HG03045 (cell line): ENCODE results near the gene DCBLD1.
"Not testable (repeated sequence)": the region's sequence is repeated elsewhere in the genome, so short reads cannot be mapped to it uniquely, and the experiment has no call there.

Experiments used
- ATAC-seq: cut with Tn5 transposase; IDR thresholded peaks from one replicate; pipeline ENCODE4 v1.9.1; 2021; ENCODE audit warnings: mild to moderate bottlenecking, moderate library complexity; ENCODE audit not compliant: unreplicated experiment

Gene DCBLD1

DNA sequence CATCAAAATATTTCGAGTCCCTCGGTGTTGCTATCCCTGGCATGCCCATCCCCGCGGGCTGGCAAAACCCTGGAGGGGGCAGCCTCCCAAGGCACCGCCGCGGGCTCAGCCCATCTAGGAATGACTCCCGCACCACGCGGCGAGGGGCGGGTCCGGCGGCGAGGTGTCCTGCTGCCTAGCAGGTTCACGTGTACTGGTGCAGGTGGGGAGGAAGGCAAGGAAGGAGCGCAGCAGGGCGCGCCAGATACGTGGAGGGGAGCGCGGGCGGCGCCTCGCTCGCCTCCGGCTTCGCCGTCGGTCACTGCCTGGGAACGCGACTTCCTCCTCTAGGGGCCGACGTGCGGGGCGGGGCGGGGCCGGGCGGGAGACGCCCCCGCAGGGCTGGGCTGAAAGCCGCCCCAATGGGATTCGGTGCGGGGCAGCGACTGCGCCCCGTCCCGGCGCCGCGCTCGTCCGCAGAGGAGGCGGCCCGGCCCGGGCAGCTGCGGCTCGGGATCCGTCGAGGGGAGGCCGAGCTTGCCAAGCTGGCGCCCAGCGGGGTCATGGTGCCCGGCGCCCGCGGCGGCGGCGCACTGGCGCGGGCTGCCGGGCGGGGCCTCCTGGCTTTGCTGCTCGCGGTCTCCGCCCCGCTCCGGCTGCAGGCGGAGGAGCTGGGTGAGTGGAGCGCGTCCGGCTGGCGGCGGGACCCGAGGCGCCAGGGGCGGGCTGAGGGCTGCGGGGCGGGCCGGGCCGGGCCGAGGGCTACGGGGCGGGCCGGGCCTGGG is at the start of gene DCBLD1:
DCBLD1 (plus strand) TSS at position 435 of the 764 bp plus-strand sequence; CDS start at position 543, 108 bp downstream.
- peak; percentile 88 for ATAC-seq

DNA sequence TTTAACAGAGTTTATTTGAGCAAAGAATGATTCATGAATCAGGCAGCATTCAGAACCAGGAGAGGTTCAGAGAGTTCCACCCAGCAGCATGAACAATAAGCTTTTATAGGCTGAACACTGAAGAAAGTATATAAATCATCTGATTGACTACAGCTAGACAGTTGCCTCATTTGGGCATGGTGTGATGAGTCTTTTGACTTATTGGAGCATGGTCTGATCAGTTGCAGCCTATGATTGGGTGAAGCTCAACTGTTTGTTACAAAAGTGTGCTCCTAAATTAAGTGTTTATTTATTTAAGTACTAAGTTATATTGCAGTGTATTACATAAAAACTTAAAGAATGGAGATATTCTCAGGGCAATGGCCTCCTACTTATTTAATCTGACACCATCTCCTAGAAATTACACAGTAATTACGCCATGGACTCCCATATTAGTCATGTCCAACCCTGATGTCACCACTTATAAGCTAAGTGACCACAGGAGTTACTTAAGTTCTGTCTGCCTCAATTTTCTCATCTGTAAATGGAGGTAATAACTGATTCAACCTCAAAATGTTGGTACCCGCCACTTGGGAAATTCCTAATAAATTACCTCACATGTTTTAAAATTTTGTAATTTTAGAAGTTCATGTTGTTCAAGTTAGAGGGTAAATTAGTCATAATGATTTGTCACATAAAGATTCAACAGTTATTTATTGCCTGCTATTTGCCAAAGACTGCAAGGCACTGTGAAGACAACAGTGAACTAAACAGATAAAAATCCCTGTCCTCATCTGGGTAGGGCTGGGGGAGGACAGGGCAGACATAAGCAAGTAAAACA is 41.6 kb upstream of the DCBLD1 start:
- ATAC-seq, result no peak

DNA sequence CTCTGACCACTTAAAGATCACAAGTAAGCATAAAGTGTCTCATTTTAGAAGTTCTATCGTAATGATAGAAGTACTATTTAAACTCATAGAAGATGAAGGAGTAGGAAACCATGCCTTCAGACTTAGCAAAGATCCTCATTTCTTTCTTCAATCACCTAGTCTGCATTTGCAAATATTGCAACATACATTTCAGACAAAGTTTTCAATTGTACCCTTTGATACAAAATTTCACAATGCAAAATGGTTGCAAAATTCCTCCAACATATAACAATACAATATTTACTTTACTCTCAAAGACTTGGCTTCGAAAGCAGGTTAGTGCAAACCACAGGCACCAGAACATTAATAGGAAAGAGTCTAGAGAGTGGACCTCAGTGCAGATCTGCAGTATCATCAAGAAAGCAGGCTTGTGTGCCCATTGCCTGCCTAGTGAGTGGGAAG is 40.6 kb upstream of the DCBLD1 start:
- no peak for ATAC-seq

DNA sequence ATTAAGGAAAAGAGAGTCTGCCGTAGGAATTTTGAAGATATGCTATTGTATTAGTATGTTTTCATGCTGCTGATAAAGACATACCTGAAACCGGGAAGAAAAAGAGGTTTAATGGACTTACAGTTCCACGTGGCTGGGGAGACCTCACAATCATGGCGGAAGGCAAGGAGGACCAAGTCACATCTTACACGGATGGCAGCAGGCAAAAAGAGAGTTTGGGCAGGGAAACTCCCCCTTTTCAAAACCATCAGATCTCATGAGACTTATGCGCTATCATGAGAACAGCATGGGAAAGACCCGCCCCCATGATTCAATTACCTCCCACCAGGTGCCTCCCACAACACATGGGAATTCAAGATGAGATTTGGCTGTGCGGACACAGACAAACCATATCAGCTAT is 40.2 kb upstream of the DCBLD1 start:
- not testable (repeated sequence) for ATAC-seq

DNA sequence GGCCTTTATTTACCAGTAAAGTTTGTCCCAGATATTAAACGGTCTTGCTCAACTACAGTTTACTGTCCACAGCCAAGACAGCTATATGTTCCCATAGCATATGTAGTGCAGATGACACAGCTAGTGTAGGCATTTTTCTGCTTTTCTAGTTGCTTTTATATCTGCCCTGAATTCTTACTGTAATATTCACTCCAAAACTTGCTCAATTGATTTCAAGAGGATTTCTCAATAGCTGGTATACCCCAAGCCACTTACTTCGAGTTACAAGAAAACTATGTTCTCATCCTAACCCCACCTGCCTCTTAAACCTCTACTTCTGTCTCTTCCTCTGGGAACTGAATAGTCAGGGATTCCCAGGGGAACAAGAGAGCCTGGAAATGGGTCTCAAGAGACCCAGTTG is 37.9 kb upstream of the DCBLD1 start:
- no peak for ATAC-seq

DNA sequence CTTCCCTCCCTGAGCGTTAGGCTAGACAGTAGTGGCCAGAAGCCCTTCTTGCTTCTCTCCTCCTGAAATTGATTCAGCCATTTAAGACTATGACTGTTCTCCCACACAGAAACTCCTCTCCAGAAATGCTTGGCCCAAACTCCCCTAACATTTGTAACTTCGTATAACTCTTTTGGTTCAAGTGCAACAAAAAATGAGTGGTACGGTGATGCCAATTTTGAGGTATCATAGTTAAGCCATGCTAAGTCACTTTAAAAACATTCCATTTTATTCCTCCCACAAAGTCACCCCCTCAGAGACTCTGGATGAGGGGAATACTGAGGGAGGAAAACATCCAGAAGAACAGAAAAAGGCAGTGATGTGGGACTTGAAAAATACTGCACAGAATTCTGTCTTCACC is 35.6 kb upstream of the DCBLD1 start:
- no peak for ATAC-seq

DNA sequence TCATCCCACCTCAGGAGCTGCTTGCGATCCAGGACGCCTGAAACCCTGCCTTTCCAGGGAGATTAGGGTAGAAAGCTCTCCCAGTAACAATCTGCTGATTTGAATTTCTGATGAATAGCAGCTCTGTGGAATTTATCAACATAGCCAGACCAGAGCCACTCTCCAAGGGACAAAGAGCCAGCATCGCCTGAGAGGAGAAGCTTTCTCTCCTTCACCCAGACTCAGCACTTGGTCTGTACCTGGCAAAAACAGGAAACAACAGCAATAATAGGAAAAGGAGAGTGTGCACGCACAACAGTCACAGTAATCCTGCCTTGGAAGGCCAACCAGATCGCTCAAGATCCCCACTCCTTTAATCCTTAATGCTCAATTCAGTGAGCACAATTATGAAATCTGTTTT is 34.5 kb upstream of the DCBLD1 start:
- ATAC-seq, result no peak

DNA sequence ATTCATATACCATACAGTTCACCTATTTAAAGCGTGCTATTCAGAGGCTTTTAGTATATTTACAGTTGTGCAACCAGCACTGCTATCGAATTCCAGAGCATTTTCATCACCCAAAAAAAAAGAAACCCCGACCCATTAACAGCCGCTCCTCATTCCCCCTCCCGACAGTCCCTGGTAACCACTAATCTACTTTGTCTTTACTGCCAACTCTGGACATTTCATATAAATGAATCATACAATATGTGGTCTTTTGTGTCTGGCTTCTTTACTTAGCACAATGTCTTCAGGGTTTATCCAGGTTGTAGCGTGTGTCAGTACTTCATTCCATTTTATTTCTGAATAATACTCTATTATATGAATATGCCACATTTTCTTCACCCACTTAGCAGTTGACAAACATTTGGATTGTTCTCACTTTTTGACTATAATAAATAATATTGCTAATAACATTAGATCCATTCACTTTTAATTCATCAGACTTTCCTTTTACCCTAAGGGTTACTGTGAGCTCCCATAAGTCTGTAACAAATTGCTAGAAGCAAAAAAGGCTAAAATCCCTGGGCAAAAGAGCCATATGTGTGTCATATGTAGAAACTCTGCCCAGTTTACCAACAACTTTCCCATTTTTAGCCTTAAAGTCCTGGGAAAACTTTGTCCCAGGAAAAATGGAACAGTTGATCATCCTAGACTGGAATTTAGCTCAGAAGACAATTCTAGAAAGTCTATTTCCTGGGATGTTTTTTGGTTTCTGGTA is 33.6 kb upstream of the DCBLD1 start:
- no peak for ATAC-seq

DNA sequence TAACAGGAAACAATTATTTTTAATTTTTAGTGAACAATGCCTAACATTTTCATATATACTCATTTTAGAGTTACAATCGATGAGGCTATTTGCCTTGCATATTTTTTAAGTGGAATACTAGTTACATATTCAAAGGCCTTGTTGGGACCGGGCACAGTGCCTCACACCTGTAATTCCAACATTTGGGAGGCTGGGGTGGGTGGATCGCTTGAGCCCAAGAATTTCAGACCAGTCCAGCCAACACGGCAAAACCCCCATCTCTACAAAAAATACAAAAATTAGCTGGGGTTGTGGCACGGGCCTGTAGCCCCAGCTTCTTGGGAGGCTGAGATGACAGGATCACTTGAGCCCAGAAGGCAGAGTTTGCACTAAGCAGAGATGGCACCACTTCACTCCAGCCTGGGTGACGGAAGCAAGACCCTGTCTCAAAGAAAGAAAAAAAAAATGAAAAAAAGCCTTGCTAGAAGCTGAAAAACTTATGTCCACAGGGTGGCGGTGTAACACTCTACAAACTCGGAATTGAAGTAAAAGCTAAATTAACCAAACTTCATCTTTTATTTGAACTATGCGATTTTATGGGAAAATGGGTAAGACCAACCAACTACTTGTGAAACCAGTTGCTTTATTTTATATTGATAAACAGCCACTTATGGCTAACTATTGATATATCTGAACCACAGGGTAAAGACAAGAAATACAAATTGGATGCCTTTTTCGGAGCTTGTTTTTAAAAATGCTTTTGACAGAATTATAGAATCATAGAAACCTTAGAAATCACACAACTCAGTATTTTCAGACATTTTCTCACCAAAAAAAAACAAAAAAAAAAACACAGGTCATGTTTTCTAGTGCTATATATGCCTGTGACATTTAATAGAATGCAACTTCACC is 32.7 kb upstream of the DCBLD1 start:
- ATAC-seq, result no peak

DNA sequence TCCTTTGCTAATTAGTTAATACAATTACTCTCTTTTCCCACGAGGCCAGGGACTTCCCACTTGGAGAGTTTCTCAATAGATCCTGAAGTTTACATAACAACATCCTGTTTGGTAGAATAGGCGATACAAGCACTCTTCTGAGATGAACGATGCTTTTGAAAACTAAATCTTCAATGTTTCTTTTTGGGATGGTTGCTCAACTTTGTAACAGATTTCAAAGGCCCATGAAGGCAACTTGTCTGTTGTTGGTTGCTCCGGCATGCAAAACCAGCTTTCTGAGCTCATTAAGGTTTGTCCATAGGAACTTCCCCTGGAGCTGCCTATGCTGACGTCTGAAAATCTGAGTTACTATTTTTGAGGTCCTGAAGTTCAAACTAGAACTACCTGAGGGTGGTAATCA is 30.8 kb upstream of the DCBLD1 start:
- ATAC-seq, result no peak

DNA sequence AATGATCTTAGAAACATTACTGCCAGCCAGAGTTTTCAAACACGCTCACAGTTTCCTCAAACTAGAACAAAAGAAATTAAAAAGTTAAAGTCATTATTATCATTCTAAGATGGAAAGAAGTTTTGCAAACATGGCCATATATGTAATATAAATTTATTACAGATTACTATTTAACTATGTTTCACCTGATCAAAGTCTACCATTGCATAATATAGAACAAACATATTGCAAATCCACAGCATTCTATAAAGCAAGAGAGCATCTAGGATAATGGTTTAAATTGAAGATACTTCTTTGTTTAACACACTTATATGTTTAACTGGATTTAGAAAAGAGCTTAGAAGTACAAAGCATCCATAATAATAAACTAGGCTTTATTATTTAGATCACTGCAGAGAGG is 26.2 kb upstream of the DCBLD1 start:
- ATAC-seq, result no peak

DNA sequence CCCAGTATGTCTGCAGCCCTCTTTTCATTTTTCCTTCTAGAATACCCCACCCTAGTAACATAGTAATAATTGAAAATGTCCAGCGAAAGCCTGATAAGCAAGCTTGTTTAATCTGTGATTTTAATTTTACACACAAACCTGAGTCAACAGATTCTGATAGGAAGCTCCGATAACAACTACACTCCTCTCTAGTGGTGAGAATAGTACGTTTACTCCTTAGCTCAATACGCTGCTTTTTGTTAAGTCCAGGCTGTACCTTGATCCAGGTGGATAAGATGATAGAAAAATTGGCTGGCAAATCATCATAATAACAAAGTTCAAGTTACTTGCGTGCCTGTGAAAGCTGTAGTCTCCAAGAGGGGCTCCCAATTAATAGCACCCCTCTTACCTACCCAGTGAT is 25.5 kb upstream of the DCBLD1 start:
- ATAC-seq, result no peak

DNA sequence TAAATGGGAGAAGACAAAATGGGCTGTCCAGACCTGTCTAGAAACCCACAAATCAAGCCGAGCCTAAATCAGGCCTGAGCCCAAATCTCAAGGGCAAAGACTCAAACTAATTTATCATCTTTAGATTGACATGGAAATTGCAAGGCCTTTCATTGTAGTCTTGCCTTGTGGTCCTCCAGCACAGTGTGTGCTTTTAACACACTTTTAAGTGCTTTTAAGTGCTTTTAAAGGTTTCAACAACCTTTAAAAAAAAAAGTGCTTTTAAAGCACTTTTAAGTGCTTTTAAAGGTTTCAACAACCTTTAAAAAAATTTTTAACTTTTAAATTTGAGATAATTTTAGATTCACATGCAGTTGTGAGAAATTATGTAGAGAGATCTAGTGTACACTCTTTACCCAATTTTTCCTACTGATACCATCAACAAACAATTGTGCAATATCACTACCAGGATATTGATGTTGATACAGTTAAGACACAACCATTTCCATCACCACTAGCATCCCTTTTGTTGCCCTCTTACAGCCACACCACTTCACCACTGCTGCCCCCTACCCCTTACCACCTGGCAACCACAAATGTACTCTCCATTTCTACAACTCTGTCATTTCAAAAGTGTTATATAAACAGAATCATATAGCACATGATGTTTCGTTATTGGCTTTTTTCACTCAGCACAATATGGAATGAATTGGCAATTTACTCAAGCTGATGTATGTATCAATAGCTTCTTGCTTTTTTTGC is 23.1 kb upstream of the DCBLD1 start:
- no peak for ATAC-seq

DNA sequence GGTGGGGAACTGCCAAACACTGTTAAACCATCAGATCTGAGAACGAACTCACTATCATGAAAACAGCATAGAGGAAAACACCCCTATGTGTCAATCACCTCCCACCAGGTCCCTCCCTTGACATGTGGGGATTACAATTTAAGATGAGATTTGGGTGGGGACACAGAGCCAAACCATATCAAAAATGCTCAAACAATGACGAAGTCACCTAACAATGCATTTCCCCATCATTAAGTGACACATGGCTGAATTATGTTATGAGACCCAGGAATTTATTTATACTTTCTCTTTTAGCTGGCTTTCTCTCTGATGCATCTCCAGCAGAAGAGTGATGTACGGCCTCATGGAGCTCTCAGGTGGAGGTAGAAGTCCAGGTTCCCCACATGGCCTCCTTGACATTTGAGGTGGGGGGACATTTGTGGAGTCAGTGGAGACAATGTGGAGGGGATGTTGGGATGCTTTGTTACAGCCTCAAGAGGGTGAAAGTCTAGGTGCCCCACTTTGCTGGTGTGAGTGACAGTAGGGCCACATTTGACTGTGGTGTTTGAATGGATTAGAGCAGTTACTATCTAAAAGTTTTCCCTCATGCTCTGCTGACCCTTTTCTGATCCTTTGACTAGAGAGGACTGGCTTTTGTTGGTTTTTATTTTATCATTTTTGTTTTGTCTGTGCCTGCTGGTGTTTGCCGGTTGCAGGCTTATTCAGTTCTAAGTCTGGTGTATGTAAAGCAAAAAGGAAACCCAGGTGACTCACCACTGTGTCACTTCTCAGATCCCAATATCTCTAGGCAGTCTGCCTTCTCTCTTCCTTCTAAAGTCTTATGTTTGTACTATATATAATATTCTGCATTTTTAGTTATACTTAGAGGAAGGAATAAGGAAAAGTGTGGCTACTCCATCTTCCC is 18.5 kb upstream of the DCBLD1 start:
- no peak for ATAC-seq

DNA sequence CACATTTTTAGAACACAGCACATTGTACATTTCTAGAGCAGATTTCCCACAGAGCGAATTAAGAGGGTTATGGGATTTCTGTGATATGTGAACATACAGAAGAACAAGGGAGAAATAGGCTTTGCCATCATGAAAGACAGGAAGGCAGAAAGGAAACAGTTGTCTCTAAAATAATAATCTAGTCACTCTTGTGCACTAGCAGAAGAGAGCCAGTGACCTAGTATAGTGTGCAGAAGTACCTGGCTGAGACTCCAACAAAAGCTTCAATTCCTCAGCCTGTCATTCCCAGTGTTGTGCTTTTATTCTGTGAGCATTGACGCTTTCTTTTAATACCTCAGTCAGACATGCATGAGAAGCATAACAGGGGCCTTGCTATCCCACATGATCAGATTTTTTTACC is 17.8 kb upstream of the DCBLD1 start:
- ATAC-seq, result no peak

DNA sequence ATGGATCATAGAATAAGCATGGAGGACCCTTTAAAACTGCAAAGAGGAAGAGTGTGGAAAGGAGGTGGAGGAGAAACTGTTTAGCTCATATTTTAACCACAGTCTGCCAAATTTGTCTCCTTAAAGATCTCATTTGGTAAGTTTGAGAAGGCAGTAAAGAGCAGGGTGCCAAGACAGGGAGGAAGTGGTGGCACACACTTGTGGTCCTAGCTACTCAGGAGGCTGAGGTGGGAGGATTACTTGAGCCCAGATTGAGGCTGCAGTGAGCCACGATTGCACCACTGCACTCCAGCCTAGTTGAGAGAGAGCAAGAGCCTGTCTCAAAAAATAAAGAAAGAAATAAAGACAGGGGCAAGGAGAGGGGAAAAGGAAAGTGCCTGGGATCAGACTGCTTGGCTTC is 16.8 kb upstream of the DCBLD1 start:
- no peak for ATAC-seq

DNA sequence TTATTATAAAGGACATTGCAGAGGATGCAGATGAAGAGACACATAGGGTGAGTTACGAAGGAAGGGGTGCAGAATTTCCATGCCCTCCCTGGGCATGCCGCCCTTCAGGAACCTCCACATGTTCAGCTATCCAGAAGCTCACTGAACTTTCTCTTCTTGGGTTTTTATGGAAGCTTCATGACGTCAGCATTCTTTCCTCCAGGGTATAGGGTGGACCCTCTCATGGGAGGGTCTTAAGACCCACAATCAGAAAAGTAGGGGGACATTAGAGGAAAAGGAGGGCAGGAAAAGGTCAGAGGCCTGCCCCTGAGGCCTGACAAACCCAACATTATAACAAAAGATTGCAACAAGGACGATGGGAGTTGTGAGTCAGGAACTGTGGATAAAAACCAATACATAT is 14.6 kb upstream of the DCBLD1 start:
- no peak for ATAC-seq

DNA sequence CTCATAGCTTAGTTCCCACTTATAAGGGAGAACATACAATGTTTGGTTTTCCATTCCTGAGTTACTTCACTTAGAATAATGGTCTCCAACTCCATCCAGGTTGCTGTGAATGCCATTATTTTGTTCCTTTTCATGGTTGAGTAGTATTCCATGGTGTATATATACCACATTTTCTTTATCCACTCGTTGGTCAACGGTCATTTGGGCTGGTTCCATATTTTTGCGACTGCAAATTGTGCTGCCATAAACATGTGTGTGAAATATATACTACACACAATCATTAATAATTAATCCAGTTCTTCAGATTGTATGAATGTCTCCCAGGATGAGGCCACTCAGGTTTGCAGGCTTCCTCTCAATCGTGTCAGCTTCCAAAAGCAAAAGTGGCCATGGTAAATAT is 13.9 kb upstream of the DCBLD1 start:
- ATAC-seq, result not testable (repeated sequence)

DNA sequence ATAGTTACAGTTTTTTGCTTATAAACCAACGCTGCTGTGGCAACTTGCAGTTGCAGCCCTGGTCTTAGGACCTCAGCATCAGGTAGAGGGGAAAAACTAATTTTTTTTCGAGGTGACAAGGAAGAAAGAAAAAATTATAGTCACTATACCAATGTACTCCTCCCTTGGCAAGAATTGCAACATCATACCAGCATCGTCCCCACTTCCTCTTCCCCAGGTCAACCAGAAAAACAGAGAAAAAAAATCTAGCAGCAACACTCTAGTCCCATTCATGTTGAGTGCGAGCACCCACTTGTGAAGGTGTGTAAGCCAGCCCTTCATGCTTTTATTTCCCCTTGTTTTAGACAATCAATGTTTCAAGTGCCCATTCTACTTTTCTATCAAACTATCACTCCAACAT is 13.1 kb upstream of the DCBLD1 start:
- no peak for ATAC-seq
